Spleen (tissue), 7 donors: ENCODE measurements around the gene GFM1.

Source experiments
- CTCF ChIP-seq, 11 experiments: fragments of 200-600 bp in 7 of 11; fragments of 450-650 bp in 4 of 11; sonication (generic) in 4 of 11; IDR thresholded peaks in 8 of 11; conservative IDR thresholded peaks in 3 of 11; 1 replicate in 7 of 11; 2 replicates in 4 of 11; pipeline versions ENCODE4 v1.4.0 to v1.8.0; 2016 to 2021; ENCODE audit warnings: antibody characterized with exemption in 11 of 11, inconsistent platforms in 4 of 11, mild to moderate bottlenecking in 1 of 11
- POLR2A ChIP-seq, 3 donors: fragments of 450-650 bp; IDR thresholded peaks; one replicate each; pipeline ENCODE4 v1.5.1; 2017; ENCODE audit warnings: antibody characterized with exemption in 3 of 3, mild to moderate bottlenecking in 1 of 3
- POLR2AphosphoS5 ChIP-seq, 3 donors: sonication (generic); formaldehyde crosslinking; IDR thresholded peaks; one replicate each; pipeline ENCODE4 v1.5.1; 2017; ENCODE audit warnings: antibody characterized with exemption in 3 of 3
- donor health status: DM: no; HTN: no; CAD: no; lungs with moderate emphysema.
- donor health status: DM: no; HTN: no; CAD: no.
- donor health status: DM: no; HTN: no; CAD: no.

GRCh38 chr3:158658889-158659288 lies 14.6 kb downstream of the GFM1 start:
- TF ChIP-seq CTCF (IDR thresholded peaks at IDR 0.05 in 8 of 11, conservative IDR thresholded peaks at IDR 0.05 in 3 of 11) (no peak), POLR2A (IDR thresholded peaks at IDR 0.05) (no peak), POLR2AphosphoS5 (IDR thresholded peaks at IDR 0.05) (no peak)
